ENCODE data around the gene INPP4A. TPM values are rescaled to one million over a fixed set of nuclear protein-coding genes. Genes with fewer than 3 reads are reported as not detected.

The INPP4A gene
- total and polyA plus RNA-seq, 2 donors (not counting 3 experiments of a cell fraction or from before 2014, with no cell fraction given): 14.9 to 28.8 TPM

DNA sequence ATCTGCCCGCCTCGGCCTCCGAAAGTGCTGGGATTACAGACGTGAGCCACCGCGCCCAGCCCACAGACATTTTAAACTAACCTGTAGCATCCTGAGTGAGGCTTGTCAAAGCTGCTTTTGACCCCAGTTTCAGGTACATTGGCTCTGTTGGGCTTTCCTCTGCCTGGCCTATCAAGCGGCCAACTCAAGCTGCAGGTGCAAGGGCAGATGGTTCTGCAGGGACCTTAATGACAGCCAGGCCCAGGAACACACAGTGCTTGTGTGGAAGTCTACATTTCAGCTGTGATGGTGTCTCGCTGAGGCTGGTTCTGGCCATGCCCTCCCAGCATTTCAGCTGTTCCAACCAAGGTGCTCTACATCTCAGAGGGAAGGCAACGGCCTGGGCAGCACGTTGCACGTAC is 18.4 kb downstream of the INPP4A start:
- dilution Hi-C loops (cut with MboI; ENCODE audit: extremely low pct_ligation_motif_present, low sequenced_read_pairs): no loop called here
- DNase-seq (ENCODE audit: low read depth, low spot score): no peak
- POLR2A ChIA-PET: no interaction called here

More for the DNA sequence above, 18.4 kb downstream of the INPP4A start:
- Histone ChIP-seq H3K27me3 (ENCODE audit: control insufficient read depth in 2 of 2, insufficient read depth in 2 of 2, low read length in 2 of 2) (no peaks in the 10 kb centered on the region), H3K4me3 (replicated peaks in 1 of 3; ENCODE audit: insufficient read depth in 1 of 3, low read depth in 1 of 3, low read length in 3 of 3) (no peak overlapping the region), H3K9ac (replicated peaks; ENCODE audit: extremely low read depth, insufficient read depth, low read length) (no peak overlapping the region), H3K9me1 (replicated peaks; ENCODE audit: control insufficient read depth, extremely low read depth, insufficient read depth, low read length) (no peaks in the 10 kb centered on the region), H3K36me3 (ENCODE audit: control insufficient read depth in 2 of 2, extremely low read depth in 1 of 2, insufficient read depth in 2 of 2, low read length in 2 of 2) (no peaks in the 10 kb centered on the region), H2AFZ (ENCODE audit: low read depth, low read length) (no peak overlapping the region), H4K20me1 (replicated peaks; ENCODE audit: control insufficient read depth, extremely low read depth, insufficient read depth, low read length) (no peaks in the 10 kb centered on the region), H3K9me3 (replicated peaks; ENCODE audit: control insufficient read depth, insufficient read depth, low read length) (no peaks in the 10 kb centered on the region), H3K4me1 (ENCODE audit: control insufficient read depth, extremely low read depth, insufficient read depth, low read length) (peaks cover 26% of the 10 kb centered on the region), H3K27ac (ENCODE audit: insufficient read depth, low read depth, low read length) (no peak overlapping the region), H3K79me2 (ENCODE audit: control insufficient read depth, insufficient read depth, low read length) (peaks cover 42% of the 10 kb centered on the region), H3K4me2 (ENCODE audit: insufficient read depth, low read length) (no peak overlapping the region)
- FAIRE-seq: no peak
- no peak for TF ChIP-seq POLR2A (IDR thresholded peaks at IDR 0.05; ENCODE audit: low read depth, low read length)
- no peak for TF ChIP-seq FOS (IDR thresholded peaks at IDR 0.05; ENCODE audit: borderline replicate concordance, insufficient read depth, low read length)
- TF ChIP-seq, protein P1, sequence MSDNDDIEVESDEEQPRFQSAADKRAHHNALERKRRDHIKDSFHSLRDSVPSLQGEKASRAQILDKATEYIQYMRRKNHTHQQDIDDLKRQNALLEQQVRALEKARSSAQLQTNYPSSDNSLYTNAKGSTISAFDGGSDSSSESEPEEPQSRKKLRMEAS (IDR thresholded peaks at IDR 0.05; ENCODE audit: insufficient read depth, insufficient read length): no peak
- TF ChIP-seq POLR2AphosphoS5 (IDR thresholded peaks at IDR 0.05; ENCODE audit: insufficient read depth, low read depth, low read length): no peak
- TF ChIP-seq, protein P2, sequence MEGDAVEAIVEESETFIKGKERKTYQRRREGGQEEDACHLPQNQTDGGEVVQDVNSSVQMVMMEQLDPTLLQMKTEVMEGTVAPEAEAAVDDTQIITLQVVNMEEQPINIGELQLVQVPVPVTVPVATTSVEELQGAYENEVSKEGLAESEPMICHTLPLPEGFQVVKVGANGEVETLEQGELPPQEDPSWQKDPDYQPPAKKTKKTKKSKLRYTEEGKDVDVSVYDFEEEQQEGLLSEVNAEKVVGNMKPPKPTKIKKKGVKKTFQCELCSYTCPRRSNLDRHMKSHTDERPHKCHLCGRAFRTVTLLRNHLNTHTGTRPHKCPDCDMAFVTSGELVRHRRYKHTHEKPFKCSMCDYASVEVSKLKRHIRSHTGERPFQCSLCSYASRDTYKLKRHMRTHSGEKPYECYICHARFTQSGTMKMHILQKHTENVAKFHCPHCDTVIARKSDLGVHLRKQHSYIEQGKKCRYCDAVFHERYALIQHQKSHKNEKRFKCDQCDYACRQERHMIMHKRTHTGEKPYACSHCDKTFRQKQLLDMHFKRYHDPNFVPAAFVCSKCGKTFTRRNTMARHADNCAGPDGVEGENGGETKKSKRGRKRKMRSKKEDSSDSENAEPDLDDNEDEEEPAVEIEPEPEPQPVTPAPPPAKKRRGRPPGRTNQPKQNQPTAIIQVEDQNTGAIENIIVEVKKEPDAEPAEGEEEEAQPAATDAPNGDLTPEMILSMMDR (IDR thresholded peaks at IDR 0.05; ENCODE audit: extremely low read depth in 1 of 2, insufficient read depth in 1 of 2, low read depth in 1 of 2, low read length in 2 of 2): no peak
- TF ChIP-seq EZH2 (IDR thresholded peaks at IDR 0.05; ENCODE audit: borderline replicate concordance, low read depth, low read length, severe bottlenecking): no peak
- no peak for TF ChIP-seq MYC (IDR thresholded peaks at IDR 0.05; ENCODE audit: low read depth, low read length)
- no peak for TF ChIP-seq GATA2 (IDR thresholded peaks at IDR 0.05; ENCODE audit: insufficient read depth, insufficient read length, low read depth, low read length)
- TF ChIP-seq JUN (IDR thresholded peaks at IDR 0.05; ENCODE audit: borderline replicate concordance, insufficient read depth, insufficient read length, low read depth): no peak
- BruUV-seq (replicated peaks): no TSS peak
- CTCF ChIA-PET: interaction anchor here (1.0 to 3.8 kb wide), 3 partner anchors 16 to 50 kb away, joined by 3 to 18 read pairs (median 4); no protein-coding TSS in a partner anchor
- intact Hi-C loops (cut with micrococcal nuclease): no loop called here

Data from endothelial cell of umbilical vein (primary cell).